HepG2 (cell line): Measurements from ENCODE around the gene RABL6. TPM values are rescaled to one million over a fixed set of nuclear protein-coding genes. Genes with fewer than 3 reads are reported as not detected.
"Not testable (repeated sequence)": the region's sequence is repeated elsewhere in the genome, so short reads cannot be mapped to it uniquely, and the experiment has no call there.

Source experiments
- AGO1 ChIP-seq: fragments of 200-400 bp; formaldehyde crosslinking; IDR thresholded peaks from 2 replicates; pipeline ENCODE4 v1.6.1; 2017; ENCODE audit warnings: mild to moderate bottlenecking, low read depth, low read length, moderate library complexity; ENCODE audit not compliant: poor library complexity, severe bottlenecking
- KDM5B ChIP-seq: sonication (generic); formaldehyde crosslinking; IDR thresholded peaks from 2 replicates; pipeline ENCODE4 v1.4.0; 2020; ENCODE audit warnings: missing genetic modification reagents, mild to moderate bottlenecking, borderline replicate concordance
- MXD1 ChIP-seq: sonication (generic); formaldehyde crosslinking; IDR thresholded peaks from 2 replicates; pipeline ENCODE4 v1.4.0; 2020; ENCODE audit warnings: mild to moderate bottlenecking, missing genetic modification reagents
- PHF21A ChIP-seq: sonication (generic); formaldehyde crosslinking; IDR thresholded peaks from 2 replicates; pipeline ENCODE4 v1.5.0; 2020; ENCODE audit warnings: mild to moderate bottlenecking, missing genetic modification reagents
- RAD21 ChIP-seq: fragments of 450-650 bp; formaldehyde crosslinking; IDR thresholded peaks from 2 replicates; pipeline ENCODE4 v1.5.0; 2020; ENCODE audit warnings: mild to moderate bottlenecking
- SOX6 ChIP-seq, 2 experiments: fragments of 450-650 bp in 1 of 2; sonication (generic) in 1 of 2; formaldehyde crosslinking in 1 of 2; IDR thresholded peaks; 2 replicates each; pipeline versions ENCODE4 v1.4.0 to v1.6.1; 2017 to 2020; ENCODE audit warnings: antibody characterized with exemption in 1 of 2, mild to moderate bottlenecking in 1 of 2, missing genetic modification reagents in 1 of 2
- ZBTB38 ChIP-seq: sonication (generic); formaldehyde crosslinking; IDR thresholded peaks from 2 replicates; pipeline ENCODE4 v1.5.1; 2020; ENCODE audit warnings: mild to moderate bottlenecking, missing genetic modification reagents
- ZNF329 ChIP-seq: sonication (generic); formaldehyde crosslinking; IDR thresholded peaks from 2 replicates; pipeline ENCODE4 v1.9.0; 2021; ENCODE audit warnings: low read depth, mild to moderate bottlenecking, missing genetic modification reagents
- ZNF333 ChIP-seq: sonication (generic); formaldehyde crosslinking; IDR thresholded peaks from 2 replicates; pipeline ENCODE4 v1.4.0; 2020; ENCODE audit warnings: mild to moderate bottlenecking, missing genetic modification reagents, borderline replicate concordance
- ZNF687 ChIP-seq: sonication (generic); formaldehyde crosslinking; IDR thresholded peaks from 2 replicates; pipeline ENCODE4 v1.5.1; 2020; ENCODE audit warnings: mild to moderate bottlenecking, missing genetic modification reagents, moderate library complexity
- ZNF891 ChIP-seq: sonication (generic); formaldehyde crosslinking; IDR thresholded peaks from 2 replicates; pipeline ENCODE4 v1.5.0; 2020; ENCODE audit warnings: mild to moderate bottlenecking, missing genetic modification reagents
- polyA plus RNA-seq, 8 experiments: library from polyadenylated mRNA; depleted of rRNA in 3 of 8; stranded (reverse) in 7 of 8; unstranded in 1 of 8; fragments of >200 nt; fragmentation: Illumina TruSeq in 4 of 8; extraction: Trizol in 4 of 8; gene quantifications; 2 replicates each; pipeline versions ENCODE4 v1.2.1 to v1.2.3, GENCODE V29; 2011 to 2016; ENCODE audit warnings: low read depth in 4 of 8, missing spikeins in 1 of 8, mixed read lengths in 1 of 8; ENCODE audit not compliant: insufficient read depth in 1 of 8
- total RNA-seq, 5 experiments: library from RNA; depleted of rRNA; stranded (reverse); fragments of >200 nt; fragmentation: Illumina TruSeq; extraction: Trizol; gene quantifications; 2 replicates each; pipeline ENCODE4 v1.2.3, GENCODE V29; 2016; ENCODE audit warnings: low read depth in 1 of 5
- TF ChIP-seq, protein P1 (sequence below), 2 experiments: fragments of 450-650 bp in 1 of 2; sonication (generic) in 1 of 2; formaldehyde crosslinking in 1 of 2; IDR thresholded peaks; 2 replicates each; pipeline versions ENCODE4 v1.6.1 to v1.8.0; 2016 to 2022; ENCODE audit warnings: antibody characterized with exemption in 1 of 2, mild to moderate bottlenecking in 1 of 2, missing genetic modification reagents in 1 of 2

The RABL6 gene
- total and polyA plus RNA-seq, 2 of the 13 experiments (the other 11 are each of a cell fraction or from before 2014, with no cell fraction given): 81.5 to 125 TPM

DNA sequence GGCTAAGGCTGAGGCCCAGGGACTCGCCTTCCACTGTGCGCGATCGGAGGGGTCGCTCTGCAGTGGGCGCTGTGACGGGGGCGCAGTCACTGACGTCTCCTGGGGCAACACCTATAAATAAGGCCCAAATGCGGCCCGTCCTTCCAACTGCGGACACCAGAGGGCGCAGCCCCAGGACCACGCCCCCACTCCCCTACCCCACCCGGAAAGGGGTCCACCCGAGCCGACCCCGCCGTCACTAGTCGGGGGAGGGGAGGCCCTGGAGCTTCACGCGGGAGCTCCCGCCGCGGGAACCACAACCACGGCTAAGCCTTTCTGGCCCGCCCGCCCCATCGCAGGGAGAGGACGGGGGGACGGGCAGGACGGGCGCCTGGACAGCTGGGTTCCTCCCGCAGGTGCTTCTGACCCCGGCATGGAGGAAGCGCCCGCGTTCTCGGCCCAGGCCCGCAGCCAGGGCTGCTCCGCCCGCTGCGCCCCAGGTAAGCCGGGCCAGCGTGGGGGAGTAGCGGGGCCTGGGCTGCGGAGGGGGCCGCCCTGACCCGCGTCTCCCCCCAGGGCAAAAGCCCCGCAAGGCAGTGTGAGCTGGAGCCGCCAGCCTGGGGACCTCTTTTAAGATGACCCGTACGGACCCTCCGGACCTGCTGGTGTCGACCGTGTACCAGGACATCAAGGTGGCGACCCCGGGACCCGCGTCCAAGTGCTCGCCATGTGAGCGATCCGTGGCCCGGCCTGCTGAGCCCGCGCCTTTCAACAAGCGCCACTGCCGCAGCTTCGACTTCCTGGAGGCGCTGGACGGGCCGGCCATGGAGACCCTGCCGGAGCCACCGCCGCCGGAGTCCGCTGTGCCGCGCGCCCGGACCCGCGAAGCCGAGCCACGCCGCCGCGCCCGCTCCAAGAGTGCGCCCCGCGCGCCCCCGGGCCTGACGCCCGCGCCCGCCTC lies 36.3 kb downstream of the RABL6 start (continued):
- not testable (repeated sequence) for TF ChIP-seq SOX6 (IDR thresholded peaks at IDR 0.05)
- peak; percentile 31 for TF ChIP-seq SOX6 (CRISPR knock-in tag; IDR thresholded peaks at IDR 0.05)
- TF ChIP-seq, protein P1, sequence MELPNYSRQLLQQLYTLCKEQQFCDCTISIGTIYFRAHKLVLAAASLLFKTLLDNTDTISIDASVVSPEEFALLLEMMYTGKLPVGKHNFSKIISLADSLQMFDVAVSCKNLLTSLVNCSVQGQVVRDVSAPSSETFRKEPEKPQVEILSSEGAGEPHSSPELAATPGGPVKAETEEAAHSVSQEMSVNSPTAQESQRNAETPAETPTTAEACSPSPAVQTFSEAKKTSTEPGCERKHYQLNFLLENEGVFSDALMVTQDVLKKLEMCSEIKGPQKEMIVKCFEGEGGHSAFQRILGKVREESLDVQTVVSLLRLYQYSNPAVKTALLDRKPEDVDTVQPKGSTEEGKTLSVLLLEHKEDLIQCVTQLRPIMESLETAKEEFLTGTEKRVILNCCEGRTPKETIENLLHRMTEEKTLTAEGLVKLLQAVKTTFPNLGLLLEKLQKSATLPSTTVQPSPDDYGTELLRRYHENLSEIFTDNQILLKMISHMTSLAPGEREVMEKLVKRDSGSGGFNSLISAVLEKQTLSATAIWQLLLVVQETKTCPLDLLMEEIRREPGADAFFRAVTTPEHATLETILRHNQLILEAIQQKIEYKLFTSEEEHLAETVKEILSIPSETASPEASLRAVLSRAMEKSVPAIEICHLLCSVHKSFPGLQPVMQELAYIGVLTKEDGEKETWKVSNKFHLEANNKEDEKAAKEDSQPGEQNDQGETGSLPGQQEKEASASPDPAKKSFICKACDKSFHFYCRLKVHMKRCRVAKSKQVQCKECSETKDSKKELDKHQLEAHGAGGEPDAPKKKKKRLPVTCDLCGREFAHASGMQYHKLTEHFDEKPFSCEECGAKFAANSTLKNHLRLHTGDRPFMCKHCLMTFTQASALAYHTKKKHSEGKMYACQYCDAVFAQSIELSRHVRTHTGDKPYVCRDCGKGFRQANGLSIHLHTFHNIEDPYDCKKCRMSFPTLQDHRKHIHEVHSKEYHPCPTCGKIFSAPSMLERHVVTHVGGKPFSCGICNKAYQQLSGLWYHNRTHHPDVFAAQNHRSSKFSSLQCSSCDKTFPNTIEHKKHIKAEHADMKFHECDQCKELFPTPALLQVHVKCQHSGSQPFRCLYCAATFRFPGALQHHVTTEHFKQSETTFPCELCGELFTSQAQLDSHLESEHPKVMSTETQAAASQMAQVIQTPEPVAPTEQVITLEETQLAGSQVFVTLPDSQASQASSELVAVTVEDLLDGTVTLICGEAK (IDR thresholded peaks at IDR 0.05): not testable (repeated sequence)
- TF ChIP-seq, protein P1 (CRISPR knock-in tag; IDR thresholded peaks at IDR 0.05): 0 out of 2 replicates have a peak, but pooled peaks have one; percentile 55
- TF ChIP-seq ZNF687 (CRISPR knock-in tag): peak; percentile 75
- 0 out of 2 replicates have a peak, but pooled peaks have one; percentile 36 for TF ChIP-seq RAD21 (CRISPR knock-in tag)
- TF ChIP-seq PHF21A (CRISPR knock-in tag): peak; percentile 50; the same call in 1 of the 2 replicates
- TF ChIP-seq KDM5B: peak; percentile 24; the same call in 1 of the 2 replicates
- 0 out of 2 replicates have a peak, but pooled peaks have one; percentile 31 for TF ChIP-seq ZNF333
- peak; percentile 66 for TF ChIP-seq ZBTB38 (CRISPR knock-in tag)
- TF ChIP-seq ZNF329 (CRISPR knock-in tag): 0 out of 2 replicates have a peak, but pooled peaks have one; percentile 38
- TF ChIP-seq AGO1: peak; percentile 54
- 0 out of 2 replicates have a peak, but pooled peaks have one; percentile 14 for TF ChIP-seq MXD1 (CRISPR knock-in tag)
- peak; percentile 55; the same call in 1 of the 2 replicates for TF ChIP-seq ZNF891 (CRISPR knock-in tag)
